Cerebellar cortex (tissue), 1 donor: ENCODE measurements around the gene NUDT4.

Experiments used
- DNase-seq: peaks from one replicate; pipeline ENCODE4 v3.0.0-alpha.2; 2015; ENCODE audit warnings: low spot score

NUDT4 gene

DNA sequence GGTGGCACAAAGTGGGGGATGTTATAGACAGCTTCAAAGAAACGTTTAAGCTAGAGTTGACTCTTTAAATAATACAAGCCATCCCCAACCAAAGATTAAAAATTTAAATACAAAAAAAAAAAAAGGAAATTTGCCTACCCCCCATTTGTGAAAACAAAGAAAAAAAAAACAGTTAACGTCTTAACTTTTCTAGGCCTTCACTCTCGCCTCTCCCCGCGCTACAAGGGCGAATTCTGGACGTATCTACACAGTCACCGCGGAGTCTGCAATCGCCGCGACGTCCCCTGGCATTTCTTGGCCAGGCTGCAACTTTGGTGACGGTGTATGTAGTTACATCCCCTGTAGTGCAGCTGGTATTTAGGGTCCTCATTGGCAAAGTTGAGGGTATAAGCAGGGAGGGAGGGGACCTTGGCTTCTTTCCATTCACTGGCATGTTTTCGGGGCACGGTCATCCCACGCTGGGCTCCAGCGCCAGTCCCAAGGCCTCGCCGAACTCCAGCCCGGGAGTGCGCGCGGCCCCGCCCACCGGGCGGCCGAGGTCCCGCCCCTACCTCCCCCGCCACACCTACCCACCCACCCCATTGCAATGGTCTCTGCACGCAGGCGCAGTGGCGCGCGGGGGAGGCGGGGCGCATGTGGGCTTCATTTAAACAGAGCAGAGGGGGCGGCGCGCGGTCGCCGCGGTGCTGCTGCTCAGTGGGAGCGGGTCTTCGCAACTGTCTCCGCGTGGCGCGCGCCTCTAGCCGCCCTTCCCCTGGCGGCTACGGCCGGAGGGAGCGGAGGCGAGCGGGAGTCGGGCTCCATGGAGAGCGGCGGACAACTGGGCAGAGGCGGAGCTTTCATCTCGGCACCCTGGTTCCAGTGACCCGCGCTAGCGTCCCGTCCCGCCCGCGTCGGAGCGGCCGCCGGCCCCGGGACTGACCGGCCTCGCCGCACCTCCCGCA lies at the start of gene NUDT4:
TSS of gene NUDT4 (plus strand) at position 674 of the 944 bp plus-strand sequence. CDS start 398 bp downstream, outside the sequence.
- DNase-seq: peak; percentile 91

DNA sequence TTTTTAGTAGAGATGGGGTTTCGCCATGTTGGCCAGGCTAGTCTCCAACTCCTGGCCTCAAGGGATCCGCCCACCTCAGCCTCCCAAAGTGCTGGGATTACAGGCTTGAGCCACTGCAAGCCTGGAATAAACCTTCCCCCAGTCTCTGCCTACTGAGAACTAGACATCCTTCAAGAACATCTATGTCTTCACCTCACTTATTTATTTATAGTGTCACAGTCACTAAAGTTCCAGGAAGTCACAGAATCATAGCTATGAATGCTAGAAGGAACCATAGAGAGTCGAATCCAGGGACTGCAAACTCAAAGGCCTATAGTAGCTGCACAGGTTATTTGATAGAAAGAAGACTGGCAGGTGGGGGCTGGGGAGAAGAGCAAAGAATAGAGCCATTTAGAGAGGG lies 44.7 kb upstream of the NUDT4 start:
- no peak for DNase-seq

DNA sequence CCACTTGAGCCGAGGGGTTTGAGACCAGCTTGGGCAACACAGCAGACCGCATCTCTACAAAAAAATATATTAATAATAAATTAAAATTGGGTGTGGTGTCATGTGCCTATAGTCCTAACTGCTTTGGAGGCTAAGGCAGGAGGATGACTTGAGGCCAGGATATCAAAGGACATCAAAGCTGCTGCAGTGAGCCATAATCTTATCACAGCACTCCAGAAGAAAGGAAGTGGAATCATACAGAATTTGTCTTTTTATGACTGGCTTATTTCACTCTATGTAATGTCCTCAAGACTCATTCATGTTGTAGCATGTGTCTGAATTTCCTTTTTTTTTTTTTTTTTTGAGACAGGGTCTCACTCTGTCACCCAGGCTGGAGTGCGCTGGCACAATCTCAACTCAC lies 43.9 kb upstream of the NUDT4 start:
- DNase-seq: no peak

DNA sequence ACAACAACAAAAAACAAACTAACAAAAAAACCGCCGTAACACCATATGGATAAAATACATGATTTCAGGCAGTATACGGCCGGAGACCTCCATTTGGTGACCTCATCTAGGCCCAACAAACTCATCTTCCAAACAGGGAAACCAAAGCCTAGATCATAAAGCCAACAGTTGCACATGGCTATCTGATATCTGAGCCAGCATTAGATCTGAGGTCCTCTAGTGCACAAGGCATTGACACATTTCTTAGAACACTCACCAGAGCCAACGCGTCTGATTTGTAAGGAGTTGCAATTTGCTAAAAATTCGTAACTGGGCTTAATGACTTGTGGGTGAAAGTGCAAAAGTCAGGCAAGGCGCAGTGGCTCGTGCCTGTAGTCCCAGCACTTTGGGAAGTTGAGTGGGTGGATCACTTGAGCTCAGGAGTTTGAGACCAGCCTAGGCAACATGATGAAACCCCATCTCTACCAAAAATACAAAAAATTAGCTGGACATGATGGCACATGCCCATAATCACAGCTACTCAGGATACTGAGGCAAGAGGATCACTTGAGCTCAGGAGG lies 42.0 kb upstream of the NUDT4 start:
- no peak for DNase-seq

DNA sequence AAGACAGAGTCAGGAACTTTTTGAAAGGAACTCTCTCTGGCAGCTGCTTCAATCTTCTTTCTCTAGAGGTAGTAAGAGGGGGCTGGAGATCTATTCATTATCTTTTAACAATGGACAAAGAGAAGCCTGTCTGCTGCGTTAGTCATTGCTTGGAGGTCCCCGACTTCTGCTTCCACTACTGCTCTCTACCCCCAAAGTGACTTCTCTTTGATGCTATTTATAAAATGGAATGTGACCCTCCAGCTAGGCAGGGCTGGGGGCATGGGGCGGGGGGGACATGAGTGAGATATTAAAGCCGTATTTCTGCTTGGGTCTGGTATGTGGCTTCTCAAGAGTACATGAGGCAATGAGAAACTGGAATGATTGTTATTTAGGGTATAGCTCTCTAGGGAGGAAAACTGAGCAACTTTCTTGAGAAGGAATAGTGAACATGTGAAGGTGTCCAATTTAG lies 41.4 kb upstream of the NUDT4 start:
- DNase-seq: no peak

DNA sequence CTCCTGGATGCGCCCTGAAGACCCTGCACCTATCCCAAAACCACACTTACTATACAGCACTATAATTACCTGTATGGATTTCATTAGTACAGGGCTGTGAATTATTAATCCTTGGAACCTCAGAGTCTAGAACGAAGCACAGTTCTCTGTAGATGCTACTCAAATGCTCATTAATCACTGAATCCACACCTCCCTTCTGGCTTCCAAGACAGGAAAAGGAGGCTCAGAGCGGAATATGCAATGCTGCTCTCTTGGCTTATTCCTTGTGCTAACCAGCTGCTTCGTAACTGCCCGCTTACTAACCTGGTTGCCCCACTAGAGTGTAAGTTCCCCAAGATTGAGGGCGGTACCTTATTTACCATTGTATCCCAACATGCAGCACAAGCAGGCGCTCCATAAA lies 39.1 kb upstream of the NUDT4 start:
- no peak for DNase-seq

DNA sequence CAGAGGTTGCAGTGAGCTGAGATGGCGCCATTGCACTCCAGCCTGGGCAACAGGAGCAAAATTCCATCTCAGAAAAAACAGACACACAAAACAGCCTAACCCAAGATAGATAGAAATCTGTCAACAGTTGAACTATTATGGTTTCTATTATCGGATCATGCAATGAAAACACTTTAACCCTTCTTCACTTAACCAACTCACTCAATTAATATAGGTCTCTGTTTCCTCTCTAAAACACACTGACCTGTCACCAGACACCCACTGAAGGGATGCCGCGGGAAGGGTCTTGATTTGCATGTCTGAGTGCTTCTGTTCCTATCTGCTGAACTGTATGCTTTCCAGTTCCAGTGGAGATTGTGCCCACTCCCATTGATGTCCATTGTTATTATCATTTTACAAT lies 38.0 kb upstream of the NUDT4 start:
- DNase-seq: no peak

DNA sequence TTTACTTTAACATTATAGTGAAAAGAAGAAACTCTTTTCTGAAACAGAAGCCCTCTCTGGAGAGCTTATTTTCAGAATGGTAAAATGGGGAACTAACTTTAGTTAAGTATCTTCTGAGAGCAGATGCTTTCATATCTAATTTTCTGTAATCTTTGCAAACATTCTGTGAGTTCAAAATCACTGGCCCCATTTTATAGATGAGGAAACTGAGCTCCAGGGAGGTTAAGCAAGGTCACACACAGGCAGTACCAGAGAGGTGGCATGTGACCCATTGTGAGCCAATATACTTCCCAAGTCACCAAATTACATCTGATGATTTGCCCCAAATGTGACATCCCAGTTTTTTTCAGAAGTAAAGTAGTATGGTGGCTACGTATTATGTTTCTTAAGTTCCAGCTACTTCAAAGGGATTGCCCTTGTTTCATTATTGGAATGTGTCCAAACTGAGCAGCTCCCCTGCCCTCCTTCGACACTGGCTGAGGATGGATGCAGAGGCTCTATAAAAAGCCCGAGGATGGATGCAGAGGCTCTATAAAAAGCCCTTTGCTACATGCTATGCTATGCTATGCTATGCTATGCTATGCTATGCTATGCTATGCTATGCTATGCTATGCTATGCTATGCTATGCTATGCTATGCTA lies 36.2 kb upstream of the NUDT4 start:
- no peak for DNase-seq

DNA sequence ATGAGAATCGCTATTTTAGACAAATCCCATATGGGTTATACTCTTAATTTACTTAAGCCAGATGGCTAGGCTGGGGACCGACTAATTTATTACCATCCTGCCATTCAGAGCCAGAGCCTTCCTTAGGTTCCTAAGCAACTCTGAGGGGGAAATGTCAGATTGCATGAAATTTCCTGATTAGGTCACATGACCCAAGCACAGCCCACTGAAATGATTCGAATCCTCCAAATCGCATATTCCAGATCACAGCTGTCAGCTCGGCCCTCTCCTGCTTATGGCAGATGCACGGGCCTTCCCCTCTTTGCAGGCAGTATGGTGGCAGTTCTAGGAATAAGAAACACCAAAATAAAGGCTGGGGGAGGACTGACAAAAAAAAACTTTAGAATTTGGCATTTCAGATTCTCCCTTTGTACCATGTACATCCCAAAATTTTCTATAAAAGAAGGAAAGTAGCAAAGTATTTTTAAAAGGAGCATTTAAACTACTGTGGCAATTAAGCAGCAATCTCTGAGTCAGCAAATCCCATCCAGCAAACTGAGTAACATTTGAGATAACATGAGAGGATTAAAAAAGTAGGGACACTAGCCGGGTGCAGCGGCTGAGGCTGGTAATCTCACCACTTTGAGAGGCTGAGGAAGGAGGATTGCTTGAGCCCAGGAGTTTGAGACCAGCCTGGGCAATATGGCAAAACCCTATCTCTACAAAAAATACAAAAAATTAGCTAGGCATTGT lies 30.5 kb upstream of the NUDT4 start:
- no peak for DNase-seq

DNA sequence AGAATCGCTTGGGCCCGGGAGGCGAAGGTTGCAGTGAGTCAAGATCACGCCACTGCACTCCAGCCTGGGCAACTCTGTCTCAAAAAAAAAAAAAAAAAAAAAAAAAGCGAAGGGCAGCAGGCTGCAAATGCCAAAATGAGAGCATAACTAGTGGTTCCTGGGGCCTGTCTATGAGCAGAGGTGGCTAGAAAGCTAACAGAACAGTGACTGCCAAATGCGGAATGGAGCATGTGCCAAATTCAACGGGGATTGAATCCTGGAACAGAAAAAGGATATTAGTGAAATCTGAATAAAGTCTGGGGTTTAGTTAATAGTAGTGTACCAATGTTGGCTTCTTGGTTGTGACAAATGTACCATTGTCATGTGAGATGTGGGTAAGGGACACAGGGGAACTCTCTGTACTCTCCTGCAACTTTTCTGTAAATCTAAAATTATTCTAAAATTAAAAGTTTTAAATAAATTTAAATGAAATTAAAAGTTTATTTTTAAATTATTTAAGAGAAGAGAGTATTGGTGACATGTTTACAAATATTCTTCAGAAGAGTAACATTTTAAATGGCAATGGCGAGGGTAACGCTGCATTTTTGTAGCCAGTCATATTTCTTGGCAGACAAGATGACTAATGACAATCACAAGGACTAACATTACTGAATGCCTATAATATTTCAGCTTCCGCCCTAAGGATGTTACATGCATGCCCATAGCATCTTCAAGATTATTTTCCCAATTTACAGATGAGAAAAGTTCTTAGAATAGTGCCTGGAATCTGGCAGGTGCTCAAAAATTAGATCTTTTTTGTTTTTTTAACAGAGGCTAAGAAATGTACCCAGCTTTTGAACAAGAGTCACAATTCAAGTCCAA lies 28.9 kb upstream of the NUDT4 start:
- DNase-seq: no peak

DNA sequence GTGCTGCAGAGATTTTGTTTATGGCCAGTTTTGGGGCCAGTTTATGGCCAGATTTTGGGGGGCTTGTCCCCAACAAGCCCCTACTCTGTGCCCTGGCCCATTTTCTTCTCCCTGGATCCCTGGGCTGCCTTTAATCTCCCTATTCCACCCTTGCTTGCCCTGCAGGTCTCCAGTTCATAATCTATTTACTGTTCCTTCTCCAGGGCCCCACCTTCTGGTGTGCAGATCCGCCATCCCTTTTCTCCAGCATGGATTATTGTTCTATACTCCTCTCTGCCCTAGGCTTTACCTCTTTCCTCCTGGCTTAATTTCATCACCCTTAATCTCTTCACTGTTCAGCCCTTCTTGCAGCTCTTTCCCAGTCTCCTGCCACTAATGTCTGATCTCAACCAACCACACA lies 26.0 kb upstream of the NUDT4 start:
- DNase-seq: no peak

DNA sequence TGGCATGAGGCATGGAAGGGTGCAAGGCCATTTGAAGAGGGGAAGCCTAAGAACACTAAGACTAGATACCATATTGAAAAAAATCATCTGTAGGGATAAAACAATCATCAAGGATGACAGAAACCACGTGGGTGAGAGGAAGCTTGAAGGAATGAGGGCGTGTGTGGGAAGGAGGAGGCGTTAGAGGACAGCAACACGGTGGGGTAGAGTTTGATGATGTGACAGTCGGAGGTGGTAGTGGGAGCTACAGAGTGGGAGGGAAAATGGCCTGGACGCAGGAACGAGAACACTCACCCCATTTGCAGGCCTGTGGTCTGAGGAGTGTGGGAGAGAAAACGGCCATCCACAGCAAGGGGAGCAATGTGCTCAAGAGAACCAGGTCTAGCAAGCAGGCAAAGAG lies 25.4 kb upstream of the NUDT4 start:
- no peak for DNase-seq

DNA sequence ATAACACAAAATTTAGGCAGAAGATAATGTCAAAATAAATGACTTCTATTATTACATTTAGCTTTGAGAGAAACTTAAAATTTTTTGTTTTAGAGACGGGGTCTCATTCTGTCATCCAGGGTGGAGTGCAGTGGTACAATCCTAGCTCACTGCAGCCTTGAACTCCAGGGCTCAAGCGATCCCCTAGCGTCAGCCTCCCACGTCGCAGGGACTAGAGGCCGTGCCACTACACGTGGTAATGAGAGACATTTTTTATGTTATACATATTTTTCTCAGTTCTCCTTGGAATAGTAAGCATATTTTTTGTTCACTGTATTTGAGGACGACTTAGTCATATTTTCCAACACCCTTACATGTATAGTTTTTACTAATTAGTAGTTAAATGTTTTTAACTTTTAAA lies 21.5 kb upstream of the NUDT4 start:
- DNase-seq: no peak

DNA sequence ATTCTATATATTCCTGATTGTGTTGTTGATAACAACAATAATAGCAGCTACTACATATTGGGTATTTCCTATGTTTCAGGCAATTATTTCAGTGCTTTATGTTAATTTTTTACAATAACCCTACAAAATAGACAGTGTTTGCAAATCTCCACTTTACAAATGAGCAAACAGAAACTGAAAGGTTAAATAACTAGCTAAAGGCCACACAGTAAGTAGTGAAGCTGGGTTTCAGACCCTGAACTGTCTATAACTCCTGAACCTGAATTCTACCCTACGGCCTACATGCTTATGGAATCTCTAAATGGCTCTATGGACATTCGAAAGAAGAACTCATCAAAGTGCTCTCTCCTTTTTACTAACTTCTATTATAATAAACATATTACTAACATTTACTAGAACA lies 19.7 kb upstream of the NUDT4 start:
- DNase-seq: no peak

DNA sequence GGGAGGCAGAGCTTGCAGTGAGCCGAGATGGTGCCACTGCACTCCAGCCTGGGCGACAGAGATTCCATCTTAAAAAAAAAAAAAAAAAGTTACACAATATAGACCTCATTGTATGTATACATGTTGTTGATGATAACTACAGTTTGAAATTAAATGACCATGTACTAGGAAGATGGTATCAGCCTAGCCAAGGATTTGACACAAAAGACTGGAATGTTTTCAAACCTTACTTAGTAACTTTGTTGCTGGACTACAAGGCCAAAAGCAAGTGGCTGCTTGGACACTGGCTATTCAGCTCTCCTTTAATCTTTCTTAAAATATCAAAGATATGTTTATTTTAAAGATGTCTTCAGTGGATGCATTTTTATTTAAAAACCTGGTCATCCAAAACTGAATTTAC lies 18.9 kb upstream of the NUDT4 start:
- DNase-seq: no peak

DNA sequence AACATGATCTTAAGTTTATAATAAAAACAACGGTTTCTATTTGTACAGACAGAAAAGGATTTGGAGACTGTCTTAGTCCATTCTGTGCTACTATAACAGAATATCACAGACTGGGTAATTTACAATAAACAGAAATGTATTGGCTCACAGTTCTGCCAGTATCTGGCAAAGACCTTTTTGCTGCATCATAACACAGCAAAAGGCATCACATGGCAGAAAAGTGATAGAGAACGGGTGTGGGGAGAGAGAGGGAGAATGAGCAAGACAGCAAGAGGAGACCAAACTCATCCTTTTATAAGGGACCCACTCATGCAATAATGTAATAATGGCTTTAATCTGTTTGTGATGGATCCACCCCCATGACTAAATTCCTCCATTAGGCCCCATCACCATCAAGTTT lies 17.0 kb upstream of the NUDT4 start:
- DNase-seq: no peak

DNA sequence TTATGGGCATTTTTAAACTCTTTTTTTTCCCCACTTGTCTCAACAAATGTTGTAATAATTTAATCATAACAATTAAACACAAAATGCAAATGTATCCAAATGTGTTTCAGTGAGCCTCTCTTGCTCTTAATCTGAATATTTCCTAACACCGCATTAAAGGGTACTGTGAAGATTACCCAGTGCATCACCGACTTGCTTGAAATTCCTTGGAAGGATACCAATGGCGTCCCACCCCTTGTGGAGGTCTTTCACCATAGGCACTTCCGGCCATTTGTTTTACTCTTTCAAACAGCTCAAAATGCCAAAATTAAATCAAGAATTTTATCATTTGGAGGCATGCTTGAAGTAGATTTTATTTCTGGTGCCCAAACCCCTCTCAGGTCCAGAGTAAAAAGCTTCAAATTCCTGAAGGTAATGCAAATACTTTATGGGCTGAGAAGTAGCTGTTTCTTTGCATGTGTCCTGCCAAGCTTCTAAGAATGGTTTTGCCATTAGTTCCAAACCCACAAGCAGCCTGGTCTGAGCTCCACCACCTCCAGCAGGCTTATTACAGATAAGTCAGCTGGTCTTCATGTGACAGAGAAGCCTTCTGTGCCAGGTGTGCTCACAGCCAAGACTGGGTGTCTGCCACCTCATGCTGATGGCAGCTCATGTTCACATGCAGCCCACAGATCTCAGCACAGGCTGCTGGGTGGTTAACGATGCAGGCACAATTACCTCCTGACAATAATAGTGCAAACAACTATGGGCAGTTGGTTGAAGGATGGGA lies 16.4 kb upstream of the NUDT4 start:
- DNase-seq: peak; percentile 13

DNA sequence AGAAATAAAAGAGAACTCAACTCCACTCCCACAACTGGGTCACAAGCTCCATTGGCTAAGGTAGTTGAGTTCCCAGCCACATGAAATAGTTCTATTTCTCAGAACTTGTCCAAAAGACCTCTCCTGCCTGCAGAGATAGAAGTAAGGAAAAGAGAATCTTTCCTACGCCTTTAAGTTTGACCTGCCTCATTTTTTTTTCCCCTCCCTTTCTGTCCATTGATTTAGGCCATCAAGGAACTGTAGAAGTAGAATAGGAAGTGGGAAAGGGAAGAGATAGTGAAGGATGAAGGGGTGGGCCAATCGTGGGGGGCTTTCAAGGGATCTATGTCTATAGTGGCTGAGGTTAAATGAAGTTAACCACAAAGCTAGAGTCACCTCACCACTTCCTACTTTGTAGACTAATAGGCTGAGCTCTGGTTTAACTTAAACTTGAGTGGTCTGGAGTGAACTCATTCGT lies 13.9 kb upstream of the NUDT4 start:
- no peak for DNase-seq

DNA sequence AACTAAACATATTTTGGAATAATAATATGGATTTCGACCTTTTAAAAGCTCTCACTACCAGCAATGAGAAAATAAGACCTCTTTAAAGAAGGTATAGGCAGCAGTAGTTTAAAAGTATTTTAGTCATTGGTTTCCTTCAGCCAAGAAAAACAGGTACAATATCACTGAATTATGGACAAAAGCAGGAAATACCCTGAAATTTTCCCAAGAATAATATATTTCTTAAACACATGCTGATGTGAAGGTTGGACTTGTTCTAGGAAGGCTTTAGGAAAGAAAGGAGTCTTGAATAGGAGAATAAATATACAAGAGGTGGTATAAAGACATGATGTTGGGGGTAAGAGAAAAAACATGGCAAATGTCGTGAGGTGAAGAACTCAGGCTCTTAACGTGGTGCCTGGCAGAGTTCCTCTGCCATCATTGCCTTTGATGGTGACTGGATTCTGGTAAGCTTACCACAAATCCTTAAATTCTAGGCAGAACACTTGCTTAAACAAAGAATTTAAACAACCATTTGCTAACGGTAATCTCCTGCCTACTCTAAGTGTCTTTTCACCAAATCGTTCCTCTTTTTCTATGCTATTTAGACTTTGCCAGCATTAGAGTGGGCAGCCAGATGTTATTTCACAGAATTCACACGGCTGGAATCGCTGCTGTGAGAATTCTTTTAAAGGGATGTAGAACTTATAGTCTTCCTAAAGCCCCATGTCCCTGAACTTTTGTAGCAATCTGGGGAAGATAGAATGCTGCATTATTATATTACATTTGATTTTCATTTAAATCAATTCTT lies 11.9 kb upstream of the NUDT4 start:
- no peak for DNase-seq

DNA sequence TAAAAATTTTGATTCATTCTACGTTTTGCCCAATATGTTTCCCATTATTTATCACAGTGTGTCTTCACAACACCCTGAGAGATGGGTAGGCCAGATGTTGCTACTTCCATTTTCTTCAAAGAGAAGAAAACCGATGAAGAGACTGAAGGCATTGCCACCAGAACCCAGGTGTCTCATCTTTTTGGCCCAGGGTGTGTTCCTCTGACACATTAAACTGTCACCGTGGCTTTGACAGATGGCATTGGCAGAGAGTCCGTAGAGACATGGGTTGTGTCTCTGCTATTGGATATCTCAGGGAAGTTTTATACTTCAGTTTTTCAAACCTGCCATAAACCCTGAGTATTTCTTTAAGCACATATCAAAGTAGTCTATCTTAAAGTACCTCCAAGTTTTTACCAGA lies 11.3 kb upstream of the NUDT4 start:
- no peak for DNase-seq
